GM19351 (cell line): ENCODE data around the gene ZNF732.
"Not testable (repeated sequence)": the region's sequence is repeated elsewhere in the genome, so short reads cannot be mapped to it uniquely, and the experiment has no call there.

Source experiments
- ATAC-seq: cut with Tn5 transposase; IDR thresholded peaks from one replicate; pipeline ENCODE4 v1.9.1; 2021; ENCODE audit warnings: mild to moderate bottlenecking, moderate library complexity; ENCODE audit not compliant: unreplicated experiment

ZNF732 gene

DNA sequence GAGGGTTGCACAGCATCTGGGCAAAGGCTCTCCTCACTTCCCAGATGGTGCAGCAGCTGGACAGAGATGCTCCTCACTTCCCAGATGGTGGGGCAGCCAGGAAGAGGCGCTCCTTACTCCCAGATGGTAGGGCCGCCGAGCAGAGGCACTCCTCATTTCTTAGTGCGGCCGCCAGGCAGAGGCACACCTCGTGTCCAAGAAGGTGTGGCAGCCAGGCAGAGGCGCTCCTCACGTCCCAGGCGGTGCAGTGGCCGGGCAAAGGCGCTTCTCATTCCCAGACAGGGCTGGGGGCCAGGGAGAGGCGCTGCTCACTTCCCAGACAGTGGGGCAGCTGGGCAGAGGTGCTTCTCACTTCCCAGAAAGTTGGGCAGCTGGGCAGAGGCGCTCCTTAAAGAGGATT, 48.8 kb downstream of the ZNF732 start:
- no peak for ATAC-seq

DNA sequence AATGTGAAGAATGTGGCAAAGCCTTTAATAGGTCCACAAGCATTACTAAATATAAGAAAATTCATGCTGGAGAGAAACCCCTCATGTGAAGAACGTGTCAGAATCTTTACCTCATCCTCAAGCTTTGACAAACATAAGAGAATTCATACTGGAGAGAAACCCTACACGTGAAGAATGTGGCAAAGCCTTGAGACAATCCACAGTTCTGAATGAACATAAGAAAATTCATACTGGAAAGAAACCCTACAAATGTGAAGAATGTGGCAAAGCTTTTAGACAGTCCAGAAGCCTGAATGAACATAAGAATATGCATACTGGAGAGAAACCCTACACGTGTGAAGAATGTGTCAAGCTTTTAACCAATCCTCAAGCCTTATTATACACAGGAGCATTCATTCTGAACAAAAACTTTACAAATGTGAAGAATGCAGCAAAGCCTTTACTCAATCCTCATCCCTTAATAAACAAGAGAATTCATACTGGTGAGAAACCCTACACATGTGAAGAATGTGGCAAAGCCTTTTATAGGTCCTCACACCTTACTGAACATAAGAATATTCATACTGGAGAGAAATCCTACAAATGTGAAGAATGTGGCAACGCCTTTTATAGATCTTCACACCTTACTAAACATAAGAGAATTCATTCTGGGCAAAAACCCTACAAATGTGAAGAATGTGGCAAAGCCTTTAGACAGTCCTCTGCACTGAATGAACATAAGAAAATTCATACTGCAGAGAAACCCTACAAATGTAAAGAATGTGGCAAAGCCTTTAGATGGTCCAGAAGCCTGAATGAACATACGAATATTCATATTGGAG, 51.1 kb downstream of the ZNF732 start:
- ATAC-seq: no peak

DNA sequence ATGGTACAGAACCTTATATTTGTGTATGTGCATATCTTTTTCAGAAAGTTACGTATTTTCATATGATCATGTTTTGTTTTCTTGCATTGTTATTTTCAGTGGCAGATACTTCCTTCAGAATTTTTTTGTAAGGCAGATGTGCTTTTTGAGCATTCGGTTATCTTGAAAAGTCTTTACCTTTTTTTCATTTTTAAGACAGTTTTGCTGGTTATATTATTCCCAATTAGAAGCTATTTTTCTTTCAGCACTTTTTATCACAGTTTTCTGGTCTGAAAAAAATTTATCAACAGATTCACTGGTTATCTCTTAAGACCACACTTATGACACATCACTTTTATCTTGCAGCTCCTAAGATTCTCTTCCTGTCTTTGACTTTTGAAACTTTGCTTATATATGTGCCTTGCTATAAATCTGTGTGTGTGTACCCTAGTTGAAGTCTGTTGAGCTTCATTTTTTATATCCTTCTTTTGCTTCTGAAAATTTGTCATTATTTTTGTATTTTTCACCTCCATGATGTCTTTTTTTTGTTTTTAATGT, 53.1 kb downstream of the ZNF732 start:
- no peak for ATAC-seq

DNA sequence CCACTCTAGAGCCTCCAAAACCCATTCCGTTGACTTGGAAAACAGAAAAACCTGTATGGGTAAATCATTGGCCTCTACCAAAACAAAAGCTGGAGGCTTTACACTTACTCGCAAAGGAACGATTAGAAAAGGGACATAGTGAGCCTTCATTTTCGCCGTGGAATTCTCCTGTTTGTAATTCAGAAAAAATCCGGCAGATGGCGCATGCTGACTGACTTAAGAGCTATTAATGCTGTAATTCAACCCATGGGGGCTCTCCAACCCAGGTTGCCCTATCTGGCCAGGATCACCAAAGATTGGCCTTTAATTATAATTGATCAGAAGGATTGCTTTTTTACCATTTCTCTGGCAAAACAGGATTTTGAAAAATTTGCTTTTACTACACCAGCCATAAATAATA, 60.8 kb downstream of the ZNF732 start:
- no peak for ATAC-seq

DNA sequence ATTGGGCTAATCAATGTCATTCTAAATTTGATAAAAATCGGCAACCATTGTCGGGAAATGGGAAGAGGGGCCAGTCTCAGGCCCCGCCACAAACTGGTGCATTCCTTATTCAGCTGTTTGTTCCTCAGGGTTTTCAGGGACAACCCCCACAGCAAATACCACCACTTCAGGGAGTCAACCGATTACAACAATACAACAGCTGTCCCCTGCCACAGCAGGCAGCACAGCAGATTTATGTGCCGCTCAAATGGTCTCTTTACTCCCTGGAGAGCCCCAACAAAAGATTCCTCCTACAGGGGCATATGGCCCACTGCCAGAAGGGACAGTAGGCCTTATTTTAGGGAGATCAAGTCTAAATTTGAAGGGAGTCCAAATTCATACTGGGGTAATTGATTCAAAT, 61.8 kb downstream of the ZNF732 start:
- ATAC-seq: no peak

DNA sequence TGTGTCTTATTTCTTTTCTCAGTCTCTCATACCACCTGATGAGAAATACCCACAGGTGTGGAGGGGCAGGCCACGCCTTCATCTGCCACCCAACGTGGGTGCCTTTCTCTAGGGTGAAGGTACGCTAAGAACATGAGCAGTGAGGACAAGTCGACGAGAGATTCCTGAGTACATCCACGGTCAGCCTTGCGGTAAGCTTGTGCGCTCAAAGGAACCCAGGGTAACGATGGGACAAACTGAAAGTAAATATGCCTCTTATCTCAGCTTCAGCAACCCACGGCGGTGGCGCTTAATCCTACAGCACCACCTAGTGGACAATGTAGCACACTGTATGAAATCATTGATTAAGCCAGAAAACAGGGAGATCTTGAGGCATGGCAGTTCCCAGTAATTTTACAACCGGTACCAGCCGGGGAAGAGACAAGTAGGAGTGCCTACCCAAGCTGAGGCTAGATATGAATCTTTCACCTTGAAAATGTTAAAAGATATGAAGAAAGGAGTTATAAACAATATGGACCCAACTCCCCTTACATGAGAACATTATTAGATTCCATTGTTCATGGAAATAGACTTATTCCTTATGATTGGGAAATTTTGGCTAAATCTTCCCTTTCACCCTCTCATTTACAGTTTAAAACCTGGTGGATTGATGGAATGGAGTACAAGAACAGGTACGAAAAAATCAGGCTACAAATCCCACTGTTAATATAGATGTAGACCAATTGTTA, 63.0 kb downstream of the ZNF732 start:
- ATAC-seq: peak; percentile 70

DNA sequence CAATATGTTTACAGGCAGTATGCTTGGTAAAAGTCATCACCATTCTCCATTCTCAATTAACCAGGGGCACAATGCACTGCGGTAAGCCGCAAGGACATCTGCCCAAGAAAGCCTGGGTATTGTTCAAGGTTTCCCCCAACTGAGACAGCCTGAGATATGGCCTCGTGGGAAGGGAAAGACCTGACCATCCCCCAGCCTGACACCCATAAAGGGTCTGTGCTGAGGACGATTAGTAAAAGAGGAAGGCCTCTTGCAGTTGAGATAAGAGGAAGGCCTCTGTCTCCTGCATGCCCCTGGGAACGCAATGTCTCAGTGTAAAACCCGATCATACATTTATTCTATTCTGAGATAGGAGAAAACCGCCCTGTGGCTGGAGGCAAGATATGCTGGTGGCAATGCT, 63.9 kb downstream of the ZNF732 start:
- not testable (repeated sequence) for ATAC-seq

DNA sequence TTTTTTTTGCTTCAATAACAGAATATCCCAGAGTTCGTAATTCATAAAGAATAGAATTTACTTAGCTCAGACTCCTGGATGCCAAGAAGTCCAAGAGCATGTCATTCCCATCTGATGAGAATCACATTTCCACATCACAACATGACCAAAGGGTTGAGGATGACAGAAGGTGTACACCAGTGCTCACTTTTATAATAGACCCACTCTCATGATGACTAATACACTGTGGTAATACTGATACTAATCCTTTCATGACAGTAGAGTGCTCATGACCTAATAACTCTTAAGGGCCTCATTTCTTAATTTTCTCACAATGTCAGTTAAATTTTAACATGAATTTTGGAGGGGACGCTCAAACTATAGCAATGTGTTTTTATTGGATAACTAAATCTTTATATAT, 69.2 kb downstream of the ZNF732 start:
- ATAC-seq: no peak

DNA sequence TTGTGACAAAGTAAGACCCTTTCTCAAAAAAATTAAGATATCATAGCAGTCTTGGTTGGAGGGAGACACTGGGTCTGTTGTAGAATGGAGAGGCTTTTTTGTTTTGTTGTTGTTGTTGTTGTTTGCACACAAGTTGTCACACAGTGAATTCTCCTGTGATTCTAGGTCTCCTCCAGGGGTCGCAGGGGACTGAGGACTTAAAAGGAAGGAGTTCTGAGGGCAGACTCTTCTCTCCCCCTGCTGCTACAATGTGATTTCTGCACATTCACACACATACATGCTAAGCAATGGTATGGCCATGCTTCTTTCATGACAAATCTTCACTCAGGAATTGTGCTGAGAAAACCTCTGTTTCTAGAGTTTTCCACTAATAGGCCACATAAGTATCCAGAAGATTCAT, 71.1 kb downstream of the ZNF732 start:
- no peak for ATAC-seq

DNA sequence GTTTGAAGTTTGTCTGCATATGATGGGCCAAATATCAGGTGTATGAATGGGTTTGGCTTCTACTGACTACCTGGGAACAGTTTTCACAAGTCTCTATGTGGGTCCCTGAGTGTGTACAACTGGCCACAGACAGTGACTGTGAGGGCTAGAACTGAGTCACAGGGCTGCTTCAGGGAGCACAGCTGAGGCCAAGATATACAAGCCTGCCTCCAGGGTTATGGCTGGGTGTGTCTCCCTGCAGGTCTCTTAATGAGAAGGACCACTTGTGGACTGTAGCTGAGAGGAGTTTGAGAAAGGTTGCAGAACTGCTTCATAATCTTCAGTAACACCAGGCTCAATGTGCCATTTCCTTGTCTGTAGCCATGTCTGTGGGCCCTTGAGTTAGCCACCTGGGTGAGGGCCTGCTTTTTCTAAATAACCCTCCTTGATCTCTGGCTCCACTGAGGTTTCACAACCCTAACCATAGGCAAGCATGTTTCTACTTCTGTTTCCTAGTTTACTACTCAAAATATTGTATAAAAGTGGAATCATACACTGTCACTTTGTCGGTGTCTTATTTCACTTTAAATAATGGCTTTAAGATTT, 81.3 kb downstream of the ZNF732 start:
- no peak for ATAC-seq
